Upper lobe of left lung (tissue), 4 donors: ENCODE results near the gene CCK.

ENCODE experiments used
- CTCF ChIP-seq, 6 experiments: fragments of 450-650 bp in 4 of 6; fragments of 200-600 bp in 2 of 6; sonication (generic) in 2 of 6; IDR thresholded peaks; one replicate each; pipeline ENCODE4 v1.5.1; 2016 to 2019; ENCODE audit warnings: antibody characterized with exemption in 6 of 6
- EP300 ChIP-seq, 4 donors: sonication (generic); formaldehyde crosslinking; IDR thresholded peaks; one replicate each; pipeline ENCODE4 v1.5.1; 2017; ENCODE audit warnings: antibody characterized with exemption in 4 of 4, control low read depth in 2 of 4
- POLR2A ChIP-seq, 4 donors: fragments of 450-650 bp; IDR thresholded peaks; one replicate each; pipeline ENCODE4 v1.5.1; 2016 to 2017; ENCODE audit warnings: antibody characterized with exemption in 4 of 4, mild to moderate bottlenecking in 2 of 4
- POLR2AphosphoS5 ChIP-seq, 2 donors: sonication (generic); formaldehyde crosslinking; IDR thresholded peaks; one replicate each; pipeline ENCODE4 v1.5.1; 2017; ENCODE audit warnings: antibody characterized with exemption in 2 of 2

- TF ChIP-seq CTCF (IDR thresholded peaks at IDR 0.05), result no peak
- TF ChIP-seq POLR2A (IDR thresholded peaks at IDR 0.05), result no peak
- no peak for TF ChIP-seq EP300 (IDR thresholded peaks at IDR 0.05)
- no peak for TF ChIP-seq POLR2AphosphoS5 (IDR thresholded peaks at IDR 0.05)
Observed at GRCh38 chr3:42302924-42303634, 37.1 kb upstream of the CCK start.
